Measurements from ENCODE around the gene TPRN.
A peak's percentile ranks its signal among the peaks of the same experiment; 100 is the strongest.

Gene TPRN

DNA sequence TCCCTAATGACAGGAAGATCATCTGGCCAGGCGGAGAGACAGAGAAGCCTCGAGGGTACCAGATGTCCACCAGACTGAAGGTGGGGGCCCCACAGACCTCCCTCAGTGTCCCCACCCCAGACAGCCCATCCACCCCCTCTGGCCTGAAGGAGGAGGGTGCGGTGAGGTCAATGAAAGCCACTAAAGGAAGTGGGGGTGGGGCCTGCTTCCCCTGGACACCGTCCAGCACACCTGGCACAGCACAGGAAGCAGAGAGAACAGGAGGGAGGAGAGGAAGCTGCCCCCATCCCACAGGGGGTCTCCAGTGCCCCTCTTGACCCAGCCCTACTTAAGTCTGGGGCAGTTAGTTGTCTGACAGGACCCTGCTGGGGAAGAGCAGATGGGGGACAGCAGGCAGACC lies 41.9 kb downstream of the TPRN start:
- DNase-seq, result no peak

DNA sequence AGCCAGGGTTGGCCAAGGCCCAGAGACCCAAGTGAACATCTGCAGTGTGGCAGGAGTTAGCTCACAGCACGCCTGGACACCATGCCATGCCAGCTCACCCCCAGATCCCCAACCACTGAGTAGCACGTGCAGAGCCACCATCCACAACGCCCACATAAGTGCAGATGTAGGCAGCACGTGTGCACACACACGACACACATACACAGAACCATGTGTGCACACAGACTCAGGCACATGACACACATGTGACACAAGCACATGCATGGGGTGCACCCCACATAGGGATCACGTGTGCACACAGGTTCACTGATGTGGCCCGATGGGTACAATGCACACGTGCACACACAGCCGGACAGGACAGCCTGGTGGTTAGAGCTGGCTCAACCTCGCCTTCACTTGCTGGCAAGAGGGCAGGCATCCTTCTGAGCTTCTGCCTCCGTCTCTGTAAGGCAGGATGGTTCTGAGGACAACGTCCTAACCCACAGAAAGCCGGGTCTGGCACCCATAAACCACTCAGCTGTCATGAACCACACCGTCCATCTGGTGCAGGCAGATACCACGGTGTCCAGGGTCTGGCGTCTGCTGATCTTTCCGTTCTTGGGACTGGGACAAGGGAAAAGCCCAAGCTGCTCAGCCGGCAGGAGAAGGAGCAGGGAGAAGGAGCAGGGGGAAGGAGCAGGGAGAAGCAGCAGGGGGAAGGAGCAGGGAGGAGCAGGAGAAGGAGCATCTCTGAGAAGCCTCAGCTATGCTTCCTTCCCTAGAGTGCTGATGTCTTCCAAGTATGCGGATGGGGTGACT lies 42.7 kb downstream of the TPRN start:
- DNase-seq, result no peak

DNA sequence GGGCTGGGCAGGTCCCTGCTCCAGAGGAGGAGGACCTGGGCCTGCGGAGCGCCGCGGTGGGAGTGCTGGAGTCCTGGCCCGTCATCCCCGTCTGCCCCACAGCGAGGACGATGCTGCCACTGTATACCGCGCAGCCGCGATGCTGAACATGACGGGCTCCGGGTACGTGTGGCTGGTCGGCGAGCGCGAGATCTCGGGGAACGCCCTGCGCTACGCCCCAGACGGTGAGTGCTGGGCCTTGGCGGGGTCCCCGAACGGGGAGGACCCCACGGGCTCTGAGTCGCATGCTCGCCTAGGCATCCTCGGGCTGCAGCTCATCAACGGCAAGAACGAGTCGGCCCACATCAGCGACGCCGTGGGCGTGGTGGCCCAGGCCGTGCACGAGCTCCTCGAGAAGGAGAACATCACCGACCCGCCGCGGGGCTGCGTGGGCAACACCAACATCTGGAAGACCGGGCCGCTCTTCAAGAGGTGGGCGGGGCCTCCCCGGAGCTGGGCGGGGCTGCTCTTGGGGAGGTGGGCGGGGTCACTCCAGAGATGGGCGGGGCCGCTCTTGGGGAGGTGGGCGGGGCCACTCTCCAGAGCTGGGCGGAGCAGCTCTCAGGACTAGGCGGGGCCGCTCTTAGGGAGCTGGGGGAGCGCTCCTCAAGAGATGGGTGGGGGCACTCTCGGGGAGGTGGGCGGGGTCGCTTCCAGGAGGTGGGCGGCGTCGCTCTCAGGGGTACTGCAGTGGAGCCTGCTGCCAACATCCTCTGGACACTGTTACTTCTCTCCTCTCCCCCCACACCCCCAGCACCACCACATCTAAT lies 43.8 kb downstream of the TPRN start:
- DNase-seq, result peak; percentile 92 to 96 (median 93)

DNA sequence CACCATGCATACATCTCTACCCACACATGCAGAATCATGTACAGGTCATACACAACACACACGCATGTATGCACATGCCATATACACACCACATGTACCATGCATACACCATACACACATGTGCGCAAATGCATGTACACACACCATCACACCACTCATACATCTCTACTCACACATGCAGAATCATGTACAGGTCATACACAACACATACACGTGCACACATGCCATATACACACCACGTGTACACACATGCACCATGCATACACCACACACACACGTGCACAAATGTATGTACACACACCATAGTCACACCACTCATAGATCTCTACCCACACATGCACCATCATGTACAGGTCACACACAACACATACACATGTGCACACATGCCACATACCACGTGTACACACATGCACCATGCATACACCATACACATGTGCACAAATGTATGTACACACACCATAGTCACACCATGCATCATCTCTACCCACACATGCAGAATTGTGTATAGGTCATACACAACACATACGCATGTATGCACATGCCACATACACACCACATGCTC lies 47.6 kb downstream of the TPRN start:
- no peak for DNase-seq

DNA sequence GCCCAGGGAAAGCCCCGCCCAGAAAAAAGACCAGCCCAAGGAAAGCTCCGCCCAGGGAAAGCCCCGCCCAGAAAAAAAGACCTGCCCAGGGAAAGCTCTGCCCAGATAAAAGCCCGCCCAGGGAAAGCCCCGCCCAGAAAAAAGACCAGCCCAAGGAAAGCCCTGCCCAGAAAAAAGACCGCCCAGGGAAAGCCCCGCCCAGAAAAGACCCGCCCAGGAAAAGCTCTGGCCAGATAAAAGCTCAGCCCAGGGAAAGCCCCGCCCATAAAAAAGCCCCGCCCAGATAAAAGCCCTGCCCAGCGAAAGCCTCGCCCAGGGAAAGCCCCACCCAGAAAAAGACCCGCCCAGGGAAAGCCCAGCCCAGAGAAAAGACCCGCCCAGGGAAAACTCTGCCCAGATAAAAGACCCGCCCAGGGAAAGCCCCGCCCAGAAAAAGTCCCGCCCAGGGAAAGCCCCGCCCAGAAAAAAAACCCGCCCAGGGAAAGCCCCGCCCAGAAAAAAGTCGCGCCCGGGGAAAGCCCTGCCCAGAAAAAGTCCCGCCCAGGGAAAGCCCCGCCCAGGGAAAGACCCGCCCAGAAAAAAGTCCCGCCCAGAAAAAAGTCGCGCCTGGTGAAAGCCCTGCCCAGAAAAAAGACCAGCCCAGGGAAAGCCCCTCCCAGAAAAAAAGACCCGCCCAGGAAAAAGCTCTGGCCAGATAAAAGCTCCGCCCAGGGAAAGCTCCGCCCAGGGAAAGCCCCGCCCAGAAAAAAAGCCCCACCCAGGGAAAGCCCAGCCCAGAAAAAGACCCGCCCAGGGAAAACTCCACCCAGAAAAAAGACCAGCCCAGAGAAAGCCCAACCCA lies 49.7 kb downstream of the TPRN start:
- DNase-seq, result peak; percentile 86 to 94 (median 91)

DNA sequence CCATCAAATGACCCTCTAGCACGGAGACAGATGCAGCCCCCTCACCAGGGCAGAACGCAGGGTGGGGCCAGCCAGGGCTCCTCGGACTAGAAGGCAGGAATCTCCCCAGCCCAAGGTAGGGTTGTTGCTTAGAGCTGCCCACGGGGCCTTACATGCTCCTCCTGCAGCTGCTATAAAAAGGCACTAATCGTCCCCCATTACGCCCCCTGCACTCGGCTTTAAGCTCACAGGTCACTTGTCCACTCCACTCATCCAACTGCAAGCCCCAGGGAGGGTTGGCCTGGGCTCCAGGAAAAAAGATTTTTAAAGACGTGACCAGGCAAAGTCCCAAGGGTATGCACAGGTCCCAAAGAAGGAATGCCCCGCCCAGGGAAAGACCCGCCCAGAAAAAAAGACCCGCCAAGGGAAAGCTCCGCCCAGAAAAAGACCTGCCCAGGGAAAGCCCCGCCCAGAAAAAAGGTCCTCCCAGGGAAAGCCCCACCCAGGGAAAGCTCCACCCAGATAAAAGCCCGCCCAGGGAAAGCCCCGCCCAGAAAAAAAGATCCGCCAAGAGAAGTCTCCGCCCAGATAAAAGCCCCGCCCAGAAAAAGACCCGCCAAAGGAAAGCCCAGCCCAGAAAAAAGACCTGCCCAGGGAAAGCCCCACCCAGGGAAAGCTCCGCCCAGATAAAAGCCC lies 50.5 kb downstream of the TPRN start:
- DNase-seq, result no peak

DNA sequence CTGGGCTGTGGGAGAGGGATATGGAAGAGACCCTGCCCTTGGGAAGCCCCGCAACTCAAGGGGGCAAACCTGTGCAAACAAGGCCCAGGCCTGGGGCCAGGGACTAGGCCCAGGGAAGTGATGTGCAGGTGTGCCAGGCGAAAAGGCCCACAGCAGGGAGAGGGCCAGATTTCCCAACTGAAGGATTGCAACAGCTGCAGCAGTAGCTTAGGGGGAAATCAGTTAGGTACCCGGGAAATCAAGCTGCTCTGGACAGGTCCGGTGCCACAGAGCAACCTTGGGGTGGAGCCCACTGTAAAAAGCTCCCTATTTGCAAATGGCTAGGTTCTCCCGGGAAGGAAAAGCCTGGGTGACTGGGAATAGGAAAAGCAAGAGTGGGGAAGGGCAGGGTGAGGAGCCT lies 51.2 kb downstream of the TPRN start:
- no peak for DNase-seq

DNA sequence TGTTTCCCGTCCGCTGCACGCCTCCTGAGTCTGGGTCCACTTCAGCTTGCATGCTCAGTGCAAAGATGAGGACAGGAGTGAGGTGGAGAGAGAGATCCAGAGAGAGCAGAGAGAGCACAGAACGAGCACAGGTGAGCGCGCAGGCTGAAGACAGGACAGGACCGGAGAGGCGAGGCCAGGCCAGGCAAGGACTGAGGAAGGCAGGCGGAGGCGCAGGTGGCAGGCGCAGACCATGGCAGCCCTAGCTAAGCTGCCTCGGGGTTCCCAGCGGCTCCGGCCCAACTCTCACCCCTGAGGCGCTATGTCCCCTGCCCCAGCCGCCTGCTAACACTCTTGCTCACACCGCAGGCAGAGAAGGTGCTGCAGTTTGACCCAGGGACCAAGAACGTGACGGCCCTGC lies 51.9 kb downstream of the TPRN start:
- no peak for DNase-seq

DNA sequence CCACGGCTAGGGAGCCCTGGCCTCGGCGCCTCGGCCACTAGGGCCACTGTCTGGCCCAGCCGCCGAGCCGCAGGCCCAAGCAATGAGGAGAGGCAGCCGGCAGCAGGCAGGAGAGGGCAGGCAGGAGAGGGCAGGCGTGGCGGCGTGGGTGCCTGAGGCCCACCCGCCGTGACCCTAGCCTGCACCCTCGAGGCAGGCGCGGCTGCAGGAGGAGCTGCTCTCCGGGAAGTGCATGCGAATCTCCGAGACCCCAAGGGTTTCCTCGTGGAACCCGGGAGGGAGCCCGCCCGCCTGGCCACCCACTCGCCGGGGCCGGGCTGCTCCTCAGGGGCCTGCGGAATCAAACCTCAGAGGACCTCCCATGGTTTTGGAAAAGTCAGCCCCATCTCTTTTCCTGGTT lies 52.3 kb downstream of the TPRN start:
- no peak for DNase-seq

DNA sequence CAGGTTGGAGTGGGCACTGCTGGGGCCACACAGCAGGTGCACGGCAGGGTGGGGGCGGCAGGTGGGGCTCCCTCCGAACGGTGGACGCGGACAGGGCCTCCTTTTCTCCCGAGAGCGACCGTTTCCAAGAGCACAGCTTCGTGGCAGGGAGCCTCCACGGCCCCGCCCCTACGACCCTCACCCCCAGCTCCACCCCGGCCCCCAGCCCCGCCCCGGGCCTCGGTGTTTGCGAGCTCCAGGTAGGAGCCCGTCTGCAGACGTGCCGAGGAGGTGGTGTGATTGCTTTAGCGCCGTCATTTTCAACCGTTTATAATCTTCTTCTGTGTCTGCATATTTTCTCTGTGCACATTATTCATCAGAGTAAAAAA lies 52.8 kb downstream of the TPRN start:
- no peak for DNase-seq

DNA sequence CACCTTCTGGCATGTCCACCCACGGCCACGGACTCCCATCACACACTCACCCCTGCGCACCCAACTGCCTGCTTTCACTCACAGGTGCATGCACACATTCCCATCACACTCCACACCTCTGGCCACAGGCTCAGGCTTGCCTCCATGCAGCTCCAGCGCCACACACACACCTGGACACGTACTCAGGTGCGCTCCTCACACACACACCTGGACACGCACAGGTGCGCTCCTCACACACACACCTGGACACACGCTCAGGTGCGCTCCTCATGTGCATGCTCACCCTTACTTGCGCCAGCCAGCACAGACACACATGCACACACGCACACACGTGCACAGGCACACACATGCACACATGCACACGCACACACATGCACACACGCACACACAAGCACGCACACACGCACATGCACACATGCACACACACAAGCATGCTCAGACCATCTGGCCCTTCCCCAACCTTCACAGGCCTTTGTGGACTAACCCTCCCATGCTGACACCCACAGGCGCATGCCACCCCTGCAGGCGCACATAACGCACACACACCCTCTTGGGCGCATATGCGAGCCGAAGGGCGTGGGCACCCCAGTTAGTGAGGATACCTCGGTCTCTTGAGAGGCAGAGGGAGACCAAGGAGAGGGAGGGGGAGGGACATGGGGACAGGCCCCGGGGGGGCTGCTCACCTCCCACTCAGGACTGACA lies 53.3 kb downstream of the TPRN start:
- DNase-seq, result no peak

DNA sequence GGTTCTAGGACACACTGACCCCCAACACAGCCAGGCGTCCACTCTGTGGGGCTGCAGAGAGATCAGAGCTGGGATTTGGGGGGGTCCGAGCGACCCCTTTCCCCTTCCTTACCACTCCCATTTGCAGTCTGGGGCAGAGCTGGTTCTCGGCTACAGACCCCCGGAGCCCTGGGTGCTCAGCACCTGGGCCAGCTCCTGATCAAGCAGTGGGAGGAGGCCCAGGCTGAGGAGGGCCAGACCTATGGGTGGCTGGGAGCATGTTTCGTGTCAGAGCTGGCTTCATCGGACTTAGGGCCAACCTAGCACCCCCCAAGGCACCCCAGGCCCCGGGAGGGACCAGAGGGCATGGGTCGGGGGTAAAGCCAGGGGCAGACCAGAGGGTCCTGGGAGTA lies 54.0 kb downstream of the TPRN start:
- DNase-seq, result no peak

DNA sequence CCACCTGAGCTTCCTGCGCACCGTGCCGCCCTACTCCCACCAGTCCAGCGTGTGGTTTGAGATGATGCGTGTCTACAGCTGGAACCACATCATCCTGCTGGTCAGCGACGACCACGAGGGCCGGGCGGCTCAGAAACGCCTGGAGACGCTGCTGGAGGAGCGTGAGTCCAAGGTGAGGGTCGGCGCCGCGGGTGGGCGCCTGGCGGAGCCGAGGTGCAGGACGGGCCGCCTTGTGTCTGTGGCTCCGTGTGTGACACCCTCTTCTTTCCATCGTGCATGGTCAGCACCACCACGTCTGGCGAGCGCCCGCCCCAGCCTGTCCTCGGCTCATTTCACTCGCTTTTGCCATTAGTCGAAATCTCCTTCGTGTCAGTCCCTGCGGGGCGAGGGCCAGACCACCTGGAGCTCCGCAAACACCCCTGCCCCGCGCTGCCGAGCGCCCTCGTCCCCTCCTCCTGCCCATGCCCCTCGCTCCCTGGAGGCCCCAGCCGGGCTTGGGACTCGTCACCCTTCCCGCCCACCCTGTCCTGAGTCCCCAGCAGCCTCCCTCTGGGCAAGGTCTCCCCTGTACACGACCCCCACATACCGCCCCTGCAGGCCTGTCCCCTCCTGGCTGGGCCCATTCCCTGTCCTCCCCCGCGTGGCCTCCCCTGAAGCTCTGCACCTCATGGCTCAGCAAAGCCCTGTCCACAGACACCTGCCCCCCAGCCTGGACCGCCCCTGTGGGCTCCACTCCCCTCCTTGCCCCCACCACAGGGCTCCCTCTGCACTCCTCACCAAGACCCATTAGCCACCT lies 54.6 kb downstream of the TPRN start:
- DNase-seq, result no peak

DNA sequence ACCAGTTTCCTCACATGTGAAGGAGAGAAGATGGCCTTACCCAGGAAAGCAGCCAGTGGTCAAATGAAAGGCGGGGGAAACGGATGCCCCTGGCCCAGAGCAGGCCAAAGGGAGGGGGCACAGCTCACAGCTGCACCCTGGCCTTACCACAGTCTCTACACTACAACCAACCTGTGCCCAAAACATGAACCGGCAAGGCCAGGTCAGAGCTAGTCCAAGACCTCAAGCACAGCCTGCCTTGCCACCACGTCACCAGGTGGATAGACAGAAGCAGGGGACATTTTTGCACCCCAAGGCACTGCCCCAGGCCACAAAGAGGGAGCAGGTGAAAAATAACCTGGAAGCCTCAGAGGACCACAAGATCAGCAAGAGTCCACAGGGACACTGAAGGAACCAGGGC lies 57.1 kb downstream of the TPRN start:
- no peak for DNase-seq

DNA sequence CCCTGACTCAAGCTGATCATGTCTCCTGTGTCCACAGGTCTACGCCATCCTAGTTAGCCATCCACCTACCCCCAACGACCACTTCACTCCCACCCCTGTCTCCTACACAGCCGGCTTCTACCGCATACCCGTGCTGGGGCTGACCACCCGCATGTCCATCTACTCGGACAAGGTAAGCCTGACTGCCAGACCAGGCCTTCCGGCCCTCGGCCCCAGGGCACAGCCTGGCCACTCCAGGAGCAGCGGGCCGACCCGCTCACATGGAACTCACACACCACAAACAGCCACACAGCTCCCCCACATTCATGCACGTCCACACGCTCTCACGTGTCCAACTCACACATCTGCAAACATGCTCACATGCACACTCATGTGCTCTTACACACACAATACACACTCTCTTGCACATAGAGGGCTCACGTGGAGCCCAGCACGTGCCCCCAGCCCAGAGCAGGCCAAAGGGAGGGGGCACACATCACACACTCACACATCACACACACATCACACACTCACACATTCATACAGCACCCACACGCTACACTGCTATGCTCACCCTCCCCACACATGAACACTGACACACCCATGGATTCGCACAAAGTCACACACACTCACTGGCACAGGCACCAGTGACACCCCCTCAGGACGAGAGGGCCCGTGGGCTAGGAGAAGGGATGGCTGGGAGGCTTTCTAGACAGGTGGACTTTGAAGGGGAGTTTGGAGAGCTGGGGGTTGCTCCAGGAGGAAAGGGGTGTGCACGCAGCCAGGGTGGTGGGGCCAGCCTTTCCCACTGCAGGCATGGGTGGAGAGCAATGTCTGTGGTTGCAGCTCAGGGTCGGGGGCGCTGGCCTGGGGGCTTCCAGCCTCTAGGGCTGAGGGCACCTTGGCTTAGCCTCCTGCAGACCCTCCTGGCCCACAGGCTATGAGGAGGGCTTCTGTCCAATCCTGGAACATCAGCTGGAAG lies 58.3 kb downstream of the TPRN start:
- no peak for DNase-seq
